DMS53 treated with DMSO at 0.1 percent for 48 hours (cell line): ENCODE results near the gene TMEM252.

Experiments used
- DNase-seq: peaks from one replicate; lab custom pipeline; 2025; ENCODE audit not compliant: unreplicated experiment; lab: John Stamatoyannopoulos, UW

Gene TMEM252

GRCh38 chr9:68545033-68545705, 4.5 kb upstream of the TMEM252 start:
- DNase-seq, result no peak

- DNase-seq, result no peak
Observed at GRCh38 chr9:68541568-68541967, 885 bp upstream of the TMEM252 start.

GRCh38 chr9:68538200-68538599, 2.5 kb downstream of the TMEM252 start:
- DNase-seq, result no peak

- DNase-seq, result no peak
Observed at GRCh38 chr9:68537616-68537880, 3.1 kb downstream of the TMEM252 start.

GRCh38 chr9:68536876-68537615, 3.6 kb downstream of the TMEM252 start:
- DNase-seq, result no peak

GRCh38 chr9:68533678-68534077, 7.0 kb downstream of the TMEM252 start:
- DNase-seq, result no peak

- no peak for DNase-seq
Observed at GRCh38 chr9:68532131-68532530, 8.6 kb downstream of the TMEM252 start.

GRCh38 chr9:68530618-68531017, 10.1 kb downstream of the TMEM252 start:
- DNase-seq, result no peak

- DNase-seq, result no peak
Observed at GRCh38 chr9:68523367-68523936, 17.2 kb downstream of the TMEM252 start.

GRCh38 chr9:68522954-68523353, 17.7 kb downstream of the TMEM252 start:
- DNase-seq, result no peak

GRCh38 chr9:68522131-68522530, 18.6 kb downstream of the TMEM252 start:
- no peak for DNase-seq

GRCh38 chr9:68515326-68516017, 25.2 kb downstream of the TMEM252 start:
- no peak for DNase-seq

GRCh38 chr9:68513981-68514380, 26.7 kb downstream of the TMEM252 start:
- no peak for DNase-seq

GRCh38 chr9:68513385-68513784, 27.3 kb downstream of the TMEM252 start:
- no peak for DNase-seq

GRCh38 chr9:68509689-68510088, 31.0 kb downstream of the TMEM252 start:
- DNase-seq, result no peak

- DNase-seq, result no peak
Observed at GRCh38 chr9:68508547-68508946, 32.1 kb downstream of the TMEM252 start.

GRCh38 chr9:68507806-68508145, 32.9 kb downstream of the TMEM252 start:
- no peak for DNase-seq

GRCh38 chr9:68507130-68507805, 33.4 kb downstream of the TMEM252 start:
- DNase-seq, result peak; percentile 9

GRCh38 chr9:68506551-68506950, 34.1 kb downstream of the TMEM252 start:
- no peak for DNase-seq

- DNase-seq, result no peak
Observed at GRCh38 chr9:68505681-68506409, 34.8 kb downstream of the TMEM252 start.

GRCh38 chr9:68502279-68502678, 38.4 kb downstream of the TMEM252 start:
- DNase-seq, result no peak
